SU-DHL-6 (cell line): ENCODE results near the gene PARP12.

Source experiments
- CTCF ChIP-seq: fragments of 200-600 bp; sonication (generic); IDR thresholded peaks from one replicate; pipeline ENCODE4 v1.5.1; 2017; ENCODE audit warnings: antibody characterized with exemption, mild to moderate bottlenecking, low read length, moderate library complexity; ENCODE audit not compliant: insufficient read depth, poor library complexity, severe bottlenecking
- EZH2phosphoT487 ChIP-seq: fragments of 200-600 bp; sonication (generic), shearing (Covaris generic); conservative IDR thresholded peaks from 2 replicates; pipeline ENCODE4 v1.6.1; 2018; ENCODE audit warnings: mild to moderate bottlenecking, antibody characterized with exemption, low read length, moderate library complexity, mixed read lengths

GRCh38 chr7:140061607-140061930, 1.2 kb downstream of the PARP12 start:
- no peak for TF ChIP-seq CTCF
- no peak for TF ChIP-seq EZH2phosphoT487
